Central memory CD4-positive, alpha-beta T cell (primary cell): ENCODE measurements around the gene PRKCE.

Experiments
- DNase-seq: peaks from one replicate; pipeline ENCODE4 v3.0.0; 2022

PRKCE gene

DNA sequence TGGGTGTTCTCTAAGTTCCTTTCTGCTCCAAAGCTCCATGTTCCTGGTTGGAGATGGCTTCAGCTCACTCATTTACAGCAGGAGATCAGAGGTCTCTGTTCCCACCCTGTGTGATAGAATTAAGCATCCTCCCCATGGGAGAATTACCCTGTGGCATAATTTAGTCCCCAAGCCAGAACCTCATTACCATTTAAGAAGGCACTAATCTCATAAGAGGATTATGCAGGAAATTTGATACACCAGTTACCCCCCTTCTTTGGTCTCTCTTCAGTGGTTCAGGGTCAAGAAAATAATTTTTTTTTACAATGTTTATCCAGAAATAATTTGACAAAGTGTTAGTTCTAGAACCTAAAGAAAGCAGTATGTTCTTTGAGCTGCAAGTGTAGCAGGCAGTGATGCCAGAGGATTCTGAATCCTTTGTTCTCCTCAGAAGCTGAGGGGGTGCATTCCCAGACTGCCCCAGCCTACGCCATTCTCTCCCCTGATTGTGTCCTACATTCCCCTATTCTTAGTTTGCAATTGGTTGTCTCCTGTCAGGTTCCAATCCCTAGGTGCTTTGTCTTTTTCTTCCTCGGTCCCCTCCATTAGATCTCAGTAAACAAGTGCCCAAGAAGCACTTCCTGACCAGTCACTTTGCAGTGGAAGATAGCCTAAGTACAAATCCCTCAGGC is 163.6 kb downstream of the PRKCE start:
- no peak for DNase-seq

DNA sequence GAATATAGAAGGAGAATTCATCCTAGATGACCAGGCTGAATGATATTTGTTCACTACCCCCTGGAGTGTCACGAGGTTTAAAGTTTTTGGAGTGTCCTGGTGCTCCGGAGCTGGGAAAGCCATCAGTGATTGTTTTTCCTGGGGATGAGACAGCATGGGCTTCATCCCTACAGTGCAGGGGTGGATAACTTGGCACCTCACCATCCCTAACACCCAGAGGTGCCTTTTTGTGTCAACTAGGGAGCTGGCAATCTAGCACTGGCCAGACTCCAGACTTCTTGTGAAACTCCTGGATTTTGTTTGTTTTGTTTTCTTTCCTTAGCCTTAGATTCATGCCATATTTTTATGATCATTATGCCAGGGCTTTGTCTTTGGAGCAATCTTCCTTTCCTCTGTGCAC is 164.8 kb downstream of the PRKCE start:
- no peak for DNase-seq

DNA sequence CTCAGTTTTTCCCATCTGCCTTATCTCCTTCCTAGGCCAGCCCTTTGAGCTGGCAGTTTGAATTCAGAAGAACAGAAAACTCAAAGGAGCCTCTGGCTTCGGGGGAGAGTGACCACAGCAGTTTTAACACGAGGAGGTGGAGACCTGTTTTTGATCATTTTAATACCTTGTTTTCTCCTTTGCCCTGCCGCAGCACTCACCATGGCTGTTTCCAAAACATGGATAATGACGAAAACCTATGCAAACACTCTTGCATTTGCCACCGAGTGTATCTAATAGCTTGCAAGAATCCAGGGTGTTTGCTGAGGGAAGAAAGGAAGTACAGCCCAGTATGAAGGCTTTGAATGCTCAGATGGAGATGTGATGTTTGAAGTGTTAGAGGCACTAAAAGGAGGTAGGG is 167.1 kb downstream of the PRKCE start:
- no peak for DNase-seq

DNA sequence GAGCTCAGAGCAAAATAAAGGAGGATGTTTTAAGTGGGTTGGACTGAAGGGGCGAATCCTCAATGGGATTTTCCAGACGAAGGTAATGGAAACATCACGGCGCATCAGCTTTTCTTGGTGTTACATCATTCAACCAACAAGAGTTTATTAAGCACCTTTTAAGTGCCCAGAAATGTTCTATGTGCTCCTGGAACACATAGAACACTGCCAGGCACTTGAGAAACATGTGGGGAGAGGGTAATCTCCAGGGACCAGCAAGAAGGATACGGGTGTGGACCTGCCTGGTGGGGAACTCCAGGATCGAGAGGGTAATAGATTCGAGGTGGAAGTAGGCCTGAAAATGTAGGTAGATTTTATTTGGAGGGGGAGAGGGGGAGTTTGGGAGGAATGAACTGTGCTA is 168.6 kb downstream of the PRKCE start:
- DNase-seq = no peak

DNA sequence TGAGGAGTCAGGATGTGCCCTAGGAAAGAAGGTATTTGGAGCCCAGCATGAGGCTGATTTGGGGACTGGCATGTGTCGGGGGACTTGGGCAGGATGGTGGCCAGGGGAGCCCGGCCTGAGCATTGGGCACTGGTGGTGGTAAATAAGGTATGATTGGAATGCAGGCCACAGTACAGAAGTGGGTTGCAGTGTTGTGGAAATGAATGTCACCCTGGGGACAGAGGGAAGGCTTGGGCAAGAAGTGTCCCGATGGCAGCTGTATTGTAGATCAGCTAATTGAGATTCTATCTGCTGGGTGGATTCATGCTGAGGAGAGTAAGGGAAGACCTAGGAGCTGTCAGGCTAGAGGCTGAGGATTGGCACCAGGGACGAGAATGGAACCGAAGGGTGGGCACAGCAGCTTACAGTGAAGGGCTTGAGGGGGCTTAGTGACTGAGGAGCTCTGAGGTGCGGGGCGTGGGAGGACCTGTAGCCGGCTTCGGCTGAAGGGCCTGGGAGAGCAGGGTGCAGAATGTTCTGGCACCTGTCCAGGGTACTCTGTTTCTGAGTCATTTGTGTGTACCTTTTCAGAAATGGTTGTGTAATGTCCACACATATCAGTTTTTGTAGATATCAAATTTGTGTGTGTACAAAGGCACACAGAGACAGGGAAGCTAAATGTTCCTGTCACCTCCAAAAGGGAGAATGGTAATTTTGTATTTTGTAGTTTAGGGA is 170.2 kb downstream of the PRKCE start:
- no peak for DNase-seq

DNA sequence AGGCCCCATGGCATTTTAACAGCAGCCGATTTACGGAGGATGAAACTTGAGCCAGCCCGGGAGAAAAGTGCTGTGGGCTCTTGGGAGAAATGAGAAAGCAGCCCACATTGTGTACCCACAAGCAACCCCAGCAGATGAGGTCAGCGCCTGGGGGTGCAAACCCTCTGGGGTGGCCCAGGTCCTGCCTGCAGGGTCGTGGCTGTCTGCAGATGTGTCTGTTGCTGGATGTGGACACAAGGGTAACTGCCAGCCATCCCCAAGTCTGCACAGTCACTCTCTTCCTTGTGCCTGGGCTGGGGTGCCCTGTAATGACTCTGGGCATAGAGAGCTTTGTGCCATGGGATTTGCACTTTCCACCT is 170.8 kb downstream of the PRKCE start:
- DNase-seq = no peak

DNA sequence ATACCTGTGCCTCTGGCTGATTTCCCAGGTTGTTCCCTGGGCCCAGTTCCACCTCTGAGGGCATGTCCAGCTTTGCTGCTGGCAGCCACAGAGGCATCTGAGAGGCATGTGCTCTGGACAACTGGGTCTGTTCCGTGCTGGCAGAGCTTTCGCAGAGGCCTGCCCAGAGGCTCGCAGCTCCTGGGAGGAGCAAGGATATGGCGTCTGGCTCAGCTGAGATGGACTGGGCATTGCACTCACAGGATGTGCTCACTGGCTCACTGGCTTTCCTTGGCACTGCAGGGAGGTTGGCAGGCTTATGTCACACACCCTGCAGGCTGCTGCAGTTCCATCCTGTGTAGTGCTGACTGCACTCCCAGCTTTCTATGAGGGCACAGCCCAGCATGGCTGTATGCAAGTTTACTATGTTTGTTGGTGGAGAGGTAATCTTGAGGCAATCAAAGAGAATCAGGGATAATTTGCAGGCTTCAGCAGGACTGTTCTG is 172.3 kb downstream of the PRKCE start:
- DNase-seq = no peak

DNA sequence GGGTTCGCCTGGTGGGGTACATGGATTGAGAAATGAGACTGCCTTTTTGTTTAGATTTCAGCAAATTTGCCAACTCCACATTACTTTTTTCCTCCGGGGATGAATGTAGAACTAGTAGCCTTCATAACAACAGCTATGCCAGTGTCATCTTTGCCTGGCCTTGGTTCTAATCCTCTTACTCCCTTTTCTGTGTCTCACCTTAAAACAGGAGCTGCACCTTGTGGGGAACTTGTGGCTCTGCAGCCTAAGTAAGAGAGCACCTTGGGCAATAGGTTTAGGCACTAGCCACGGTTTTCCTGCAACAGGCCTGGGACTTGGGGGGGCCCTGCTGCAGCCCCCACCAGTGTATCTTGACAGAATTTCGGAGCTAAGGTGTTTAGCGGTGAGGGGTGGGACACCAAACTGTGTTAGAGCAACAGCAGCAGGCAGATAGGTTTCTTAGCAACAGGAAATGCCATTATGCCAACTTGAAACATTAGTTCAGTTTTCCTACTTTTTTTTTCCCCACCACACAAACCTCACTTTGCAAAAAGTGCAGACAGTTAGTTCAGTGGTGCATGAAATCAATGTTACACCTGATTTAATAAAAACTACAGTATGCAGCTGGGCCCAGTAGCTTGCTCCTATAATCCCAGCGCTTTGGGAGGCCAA is 173.7 kb downstream of the PRKCE start:
- DNase-seq = no peak

DNA sequence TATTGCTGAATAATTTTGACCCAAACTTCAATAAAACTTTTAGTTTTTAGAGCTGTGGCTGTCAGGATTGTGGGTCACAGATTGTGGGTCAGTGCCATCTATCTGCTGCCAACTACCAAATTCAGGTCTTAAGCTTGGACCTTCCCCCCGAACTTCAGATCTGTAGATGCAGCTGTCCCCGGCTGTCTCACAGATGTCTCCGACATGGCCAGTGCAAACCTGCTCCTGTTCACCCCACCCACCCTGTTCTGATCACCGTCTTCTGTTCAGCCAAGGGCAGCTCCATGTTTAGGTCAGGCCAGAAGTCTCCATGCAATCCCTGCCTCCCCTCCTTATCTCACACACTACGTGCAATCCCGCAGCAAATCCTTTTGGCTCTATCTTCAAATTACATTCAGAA is 175.0 kb downstream of the PRKCE start:
- DNase-seq = no peak

DNA sequence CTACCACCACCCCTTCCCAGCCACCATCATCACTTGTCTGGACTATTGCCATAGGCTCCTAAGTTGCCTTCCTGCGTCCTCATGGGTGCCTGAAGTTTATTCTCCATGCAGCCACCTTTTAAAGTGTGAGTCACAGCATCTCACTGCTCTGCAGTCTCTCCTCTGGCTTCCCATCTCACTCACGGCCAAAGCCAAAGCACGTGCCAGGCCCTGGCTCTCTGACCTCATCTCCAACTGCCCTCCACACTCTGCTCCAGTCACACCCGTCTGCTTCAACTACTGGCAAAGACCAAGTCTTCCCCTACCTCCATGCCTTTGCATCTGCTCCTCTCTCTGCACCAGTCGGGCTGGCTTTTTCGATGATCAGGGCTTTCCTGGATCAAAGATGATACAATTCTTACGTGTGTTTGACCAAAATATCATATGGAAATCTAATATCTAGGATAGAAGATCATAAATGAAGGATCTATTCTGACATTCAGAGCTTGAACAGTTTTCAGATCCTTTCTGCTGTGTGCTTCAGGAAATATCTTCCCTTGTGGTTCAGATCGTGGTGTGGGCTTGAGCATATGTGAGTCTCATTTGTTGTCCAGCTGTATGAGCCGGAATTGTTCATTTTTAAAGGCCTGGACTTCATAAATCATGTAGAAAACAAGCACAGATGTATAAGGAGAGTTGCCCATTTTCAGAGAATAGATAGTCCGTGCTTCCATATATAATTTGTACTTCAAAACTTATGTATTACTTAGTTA is 175.6 kb downstream of the PRKCE start:
- DNase-seq = no peak

DNA sequence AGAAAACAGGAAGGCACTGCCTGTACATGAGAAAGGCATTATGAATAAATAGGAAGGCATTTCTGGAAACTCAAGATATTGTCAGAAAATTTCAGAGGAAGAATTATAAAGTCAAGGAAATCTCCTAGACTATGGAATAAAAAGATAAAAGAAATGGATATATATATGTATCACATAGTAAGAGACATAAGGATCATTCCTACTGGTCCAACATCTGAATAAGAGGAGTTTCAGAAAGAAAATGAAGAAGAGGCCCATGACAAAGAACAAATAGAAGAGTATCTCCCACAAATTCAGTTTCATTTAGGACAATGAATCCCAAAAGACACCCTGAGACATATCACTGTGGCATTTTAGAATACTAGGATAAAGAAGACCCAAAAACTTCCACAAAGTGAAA is 178.8 kb downstream of the PRKCE start:
- no peak for DNase-seq

DNA sequence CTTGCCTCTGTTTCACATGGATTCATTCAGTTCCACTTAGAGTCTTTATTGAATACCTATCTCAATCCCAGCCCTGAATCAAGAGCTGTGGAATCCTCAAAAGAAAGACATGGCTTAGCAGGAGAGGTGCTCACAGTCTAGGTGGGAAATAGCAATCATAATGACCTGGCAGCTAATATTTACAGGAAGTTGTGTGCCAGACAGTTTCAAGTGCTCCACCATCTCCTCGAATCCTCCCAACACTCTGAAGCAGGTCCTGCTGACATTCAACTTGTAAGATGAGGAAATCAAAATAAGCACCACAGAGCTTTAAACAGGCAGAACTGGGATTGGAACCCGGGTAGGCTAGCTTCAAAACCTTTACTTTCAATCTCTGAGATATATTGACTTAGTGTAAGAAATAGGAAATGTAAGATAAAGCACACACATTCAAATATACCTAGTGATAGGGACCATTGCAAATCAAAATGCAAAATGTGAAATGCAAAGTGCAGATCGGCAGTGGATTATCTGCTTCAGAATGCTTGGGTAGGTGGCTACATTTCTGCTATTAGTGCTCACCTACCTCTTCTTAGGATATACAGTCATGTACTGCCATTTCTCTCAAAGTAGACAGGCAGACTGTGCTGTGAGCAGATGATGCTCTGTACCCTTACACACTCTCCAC is 182.0 kb downstream of the PRKCE start:
- DNase-seq = no peak

DNA sequence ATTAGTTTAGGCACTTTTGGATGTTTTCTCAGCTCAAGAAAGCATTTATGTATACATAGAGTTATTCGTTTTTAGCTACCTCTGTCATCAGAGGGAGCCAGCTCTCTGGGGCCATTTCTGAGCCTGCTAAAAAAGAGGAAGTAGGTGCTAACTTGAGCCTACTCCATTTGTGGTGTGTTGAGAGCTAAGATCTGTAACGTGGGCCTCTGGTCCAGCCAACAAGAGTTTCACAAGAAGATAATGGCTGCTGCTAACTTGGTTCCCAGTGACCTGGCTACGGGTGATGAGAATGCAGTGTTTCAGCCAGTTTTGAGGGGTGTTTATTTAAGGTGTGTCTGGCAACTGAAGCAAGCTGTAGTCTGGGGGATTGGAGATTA is 182.5 kb downstream of the PRKCE start:
- no peak for DNase-seq

DNA sequence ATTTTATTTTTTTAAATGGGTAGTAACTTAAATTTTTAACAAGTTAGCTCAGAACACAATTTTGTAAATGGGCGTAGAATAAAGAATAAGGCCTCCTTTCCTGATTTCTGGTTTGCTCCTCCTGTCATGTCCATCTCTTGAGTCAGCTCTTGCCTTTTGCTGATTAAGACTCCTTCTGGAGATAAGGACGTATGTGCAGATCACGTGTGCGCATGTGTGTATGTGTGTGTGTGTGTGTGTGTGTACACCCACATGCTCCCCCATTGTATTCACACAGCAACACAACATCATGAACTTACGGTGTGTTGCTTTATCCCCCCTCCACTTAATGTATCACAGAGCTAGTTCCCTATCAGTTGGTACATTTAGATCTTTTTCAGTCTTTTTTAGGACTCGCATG is 182.9 kb downstream of the PRKCE start:
- DNase-seq = no peak

DNA sequence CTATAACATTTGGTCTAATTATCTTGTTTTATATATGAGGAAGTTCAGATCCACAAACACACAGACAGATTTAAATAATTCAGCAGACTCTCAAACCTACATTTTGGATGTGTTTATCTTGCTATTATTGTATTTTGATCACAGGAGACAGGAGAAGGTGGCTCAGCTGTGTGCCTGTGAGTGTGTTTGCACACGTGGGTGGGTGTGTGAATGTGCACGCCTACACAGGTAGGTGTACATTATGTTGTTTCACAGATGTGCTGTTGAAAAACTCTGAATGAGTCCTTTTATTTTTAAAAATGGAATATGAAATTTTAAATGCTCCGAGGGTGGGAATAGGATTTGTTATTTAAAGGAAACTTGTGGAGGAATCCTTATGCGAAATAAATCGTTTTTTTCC is 183.4 kb downstream of the PRKCE start:
- no peak for DNase-seq

DNA sequence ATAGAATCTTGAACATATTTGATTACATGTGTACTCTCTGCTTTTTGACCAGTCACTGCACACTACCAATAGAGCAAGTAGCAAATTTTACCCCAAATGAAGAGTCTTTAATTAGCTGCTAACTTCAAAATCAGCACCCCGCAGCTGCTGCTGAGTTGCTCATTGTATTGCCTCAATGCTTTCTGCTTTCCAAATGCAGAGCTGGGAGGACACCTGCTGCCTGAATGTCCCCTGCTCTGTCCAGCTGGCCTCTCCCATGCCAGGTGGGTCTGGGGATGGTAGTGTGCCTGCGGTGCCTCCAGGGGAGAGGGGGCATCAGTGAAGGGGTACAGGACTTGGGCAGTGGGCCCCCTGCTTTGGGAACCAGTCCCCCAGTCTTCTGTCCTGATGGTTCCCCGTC is 184.8 kb downstream of the PRKCE start:
- DNase-seq = no peak

DNA sequence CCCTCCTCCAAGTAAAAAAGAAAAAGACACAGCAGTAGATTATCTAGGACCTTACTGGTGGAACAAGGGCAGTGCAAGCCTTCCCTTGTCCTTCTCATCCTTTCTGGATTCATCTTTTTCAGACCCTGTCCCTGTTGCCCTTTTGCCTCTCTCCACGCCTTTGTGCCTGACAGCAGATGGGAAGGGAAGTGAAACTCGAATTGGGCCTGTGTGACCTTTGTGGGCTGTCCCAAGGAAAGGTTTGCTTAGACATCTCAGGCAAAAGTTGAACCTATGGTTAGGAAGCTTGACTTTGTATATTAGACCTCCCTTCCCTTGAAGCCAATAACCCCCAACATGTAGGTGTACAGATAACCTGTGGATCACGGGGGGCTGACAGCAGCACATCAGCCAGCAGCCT is 185.3 kb downstream of the PRKCE start:
- no peak for DNase-seq

DNA sequence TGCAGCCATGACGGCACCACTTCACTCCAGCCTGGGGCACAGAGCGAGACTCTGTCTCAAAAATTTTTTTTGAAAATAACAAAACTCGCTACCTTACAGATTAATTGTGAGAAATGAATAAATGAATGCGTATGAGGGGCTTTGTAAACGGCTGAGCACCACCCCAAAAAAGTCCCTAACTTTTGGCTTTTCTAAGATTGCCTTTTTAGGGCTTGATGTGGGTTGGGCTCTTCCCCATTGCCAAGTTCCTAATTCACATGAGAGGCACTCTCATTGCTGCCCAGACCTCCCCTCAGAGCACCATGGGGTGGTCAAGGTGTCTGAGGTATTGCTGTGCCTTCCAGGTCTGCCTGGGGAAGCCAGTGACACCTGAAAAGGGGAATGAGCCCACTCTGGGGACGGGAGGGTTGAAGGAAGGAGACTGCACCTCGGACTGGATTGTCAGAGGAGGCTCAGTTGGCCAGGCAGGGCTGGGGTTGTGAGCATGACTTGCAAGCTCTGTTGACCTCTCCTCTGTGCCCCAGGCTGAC is 186.4 kb downstream of the PRKCE start:
- no peak for DNase-seq

DNA sequence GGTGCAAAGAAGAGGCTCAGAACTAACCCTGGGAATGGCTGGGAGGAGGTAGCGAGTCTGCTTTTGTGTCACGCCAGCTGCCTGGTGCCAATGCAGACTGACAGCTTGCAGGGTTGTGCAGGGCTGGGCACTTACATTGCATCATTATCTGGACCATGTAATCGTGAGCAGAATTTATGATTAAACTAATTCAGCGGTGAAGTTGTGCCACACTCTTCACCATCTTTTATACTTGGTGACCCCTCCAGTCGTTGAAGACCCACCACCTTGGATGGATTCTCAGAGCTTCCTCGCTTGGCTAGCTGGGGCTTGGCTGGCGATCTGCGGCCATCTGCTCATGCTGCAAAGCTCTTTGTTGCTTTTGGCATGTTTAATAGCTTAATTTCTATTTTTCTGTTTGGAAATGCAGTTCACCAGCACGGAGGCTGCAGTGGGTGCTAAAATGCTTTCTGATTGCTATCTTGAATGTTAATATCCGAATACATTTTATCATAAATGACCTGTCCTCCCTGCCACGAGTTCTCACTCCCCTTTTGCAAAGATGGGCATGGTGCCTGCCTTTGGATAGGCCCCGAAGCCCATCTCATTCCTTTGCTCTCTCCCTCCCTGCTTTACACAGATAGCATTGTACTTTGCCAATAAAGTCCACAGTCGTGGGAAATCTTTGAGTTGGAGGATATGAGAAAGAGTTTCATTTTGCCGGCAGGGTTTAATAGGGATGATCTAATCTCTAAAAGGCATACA is 188.2 kb downstream of the PRKCE start:
- no peak for DNase-seq

DNA sequence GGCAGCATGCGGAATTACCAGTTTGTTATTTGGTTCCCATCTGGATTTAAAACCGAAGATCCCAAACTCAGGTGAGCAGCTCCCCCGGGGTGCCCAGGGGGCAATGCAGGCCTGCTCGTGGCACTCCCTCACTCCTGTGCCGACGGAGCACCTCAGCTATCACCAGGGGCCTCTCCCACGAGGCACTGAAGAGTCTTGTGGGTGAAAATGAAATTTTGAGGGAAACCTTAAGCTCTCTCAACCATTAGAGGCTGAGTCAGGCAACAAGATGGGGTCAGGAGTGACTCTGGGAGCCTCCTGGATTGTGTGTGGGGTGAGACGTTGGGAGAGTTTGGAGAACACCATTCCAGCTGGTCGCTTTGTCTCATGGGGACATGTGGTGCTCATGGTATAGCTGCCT is 189.0 kb downstream of the PRKCE start:
- no peak for DNase-seq

DNA sequence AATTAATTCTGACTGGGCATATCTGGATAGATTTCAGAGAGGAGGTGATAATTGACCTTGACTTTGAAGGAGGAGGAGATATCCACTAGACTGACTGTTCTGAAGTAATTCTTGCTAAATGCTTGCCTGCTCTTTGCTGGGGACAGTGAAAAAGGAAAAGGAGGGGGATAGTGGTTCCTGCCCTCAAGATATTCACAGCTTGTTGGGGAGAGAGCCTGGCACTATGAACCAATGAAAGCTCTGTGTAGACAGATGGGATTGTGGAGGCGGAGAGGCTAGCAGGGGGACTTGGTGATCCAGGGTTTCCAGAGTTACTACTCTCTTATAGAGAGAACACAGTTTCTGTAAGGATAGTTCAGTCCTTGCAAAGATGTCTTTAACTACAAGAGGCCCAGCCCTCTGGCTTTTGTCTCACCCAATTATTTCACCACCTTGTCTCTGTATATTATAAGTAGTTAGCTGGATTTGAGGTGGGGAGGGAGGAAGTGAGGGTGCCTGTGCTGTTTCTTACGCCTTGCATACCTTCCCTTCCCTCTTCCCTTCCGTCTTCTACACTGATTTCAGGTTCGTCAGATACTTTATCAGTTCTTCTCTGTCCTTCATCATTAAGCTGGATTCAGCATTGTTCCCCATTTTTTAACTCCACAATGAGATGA is 190.4 kb downstream of the PRKCE start:
- no peak for DNase-seq
